ENCODE measurements around the gene THRAP3.
A peak's percentile ranks its signal among the peaks of the same experiment; 100 is the strongest.

Gene THRAP3

DNA sequence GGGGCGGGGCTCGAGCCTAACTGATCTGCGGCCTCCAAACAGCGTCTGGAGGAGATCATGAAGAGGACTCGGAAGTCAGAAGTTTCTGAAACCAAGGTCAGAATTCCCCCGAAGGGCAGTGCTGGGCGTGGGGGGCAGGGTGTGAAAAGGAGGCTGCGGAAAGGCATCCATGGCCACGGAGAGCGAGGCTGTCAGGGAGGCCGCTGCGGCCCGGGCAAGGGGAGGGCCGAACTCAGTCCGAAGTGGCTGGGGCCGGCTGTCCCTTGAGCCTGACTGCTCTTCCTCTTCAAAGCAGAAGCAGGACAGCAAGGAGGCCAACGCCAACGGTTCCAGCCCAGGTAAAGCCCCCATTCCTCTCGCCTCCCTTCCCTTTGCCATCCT is 45.0 kb upstream of the THRAP3 start:
- no peaks in the 10 kb centered on the region for H3K9me3 ChIP-seq (ENCODE audit: insufficient read depth, low read length, severe bottlenecking)
- H4K20me1 ChIP-seq (ENCODE audit: insufficient read depth, low read length), result peaks cover 24% of the 10 kb centered on the region
- peaks cover 72% of the 10 kb centered on the region for H3K36me3 ChIP-seq (ENCODE audit: insufficient read depth, low read length)
- no peak overlapping the region for H3K27ac ChIP-seq (ENCODE audit: low read length)
- H3K4me2 ChIP-seq (ENCODE audit: insufficient read depth, low read length), result no peak overlapping the region
- H3K9ac ChIP-seq (ENCODE audit: low read depth, low read length), result no peak overlapping the region
- no peaks in the 10 kb centered on the region for H3K27me3 ChIP-seq (ENCODE audit: insufficient read depth, low read length, poor library complexity)
- H3K4me1 ChIP-seq (ENCODE audit: insufficient read depth, low read length), result no peaks in the 10 kb centered on the region
- no peak for ATAC-seq (ENCODE audit: insufficient read depth, low read depth)
- TF ChIP-seq, protein P1, sequence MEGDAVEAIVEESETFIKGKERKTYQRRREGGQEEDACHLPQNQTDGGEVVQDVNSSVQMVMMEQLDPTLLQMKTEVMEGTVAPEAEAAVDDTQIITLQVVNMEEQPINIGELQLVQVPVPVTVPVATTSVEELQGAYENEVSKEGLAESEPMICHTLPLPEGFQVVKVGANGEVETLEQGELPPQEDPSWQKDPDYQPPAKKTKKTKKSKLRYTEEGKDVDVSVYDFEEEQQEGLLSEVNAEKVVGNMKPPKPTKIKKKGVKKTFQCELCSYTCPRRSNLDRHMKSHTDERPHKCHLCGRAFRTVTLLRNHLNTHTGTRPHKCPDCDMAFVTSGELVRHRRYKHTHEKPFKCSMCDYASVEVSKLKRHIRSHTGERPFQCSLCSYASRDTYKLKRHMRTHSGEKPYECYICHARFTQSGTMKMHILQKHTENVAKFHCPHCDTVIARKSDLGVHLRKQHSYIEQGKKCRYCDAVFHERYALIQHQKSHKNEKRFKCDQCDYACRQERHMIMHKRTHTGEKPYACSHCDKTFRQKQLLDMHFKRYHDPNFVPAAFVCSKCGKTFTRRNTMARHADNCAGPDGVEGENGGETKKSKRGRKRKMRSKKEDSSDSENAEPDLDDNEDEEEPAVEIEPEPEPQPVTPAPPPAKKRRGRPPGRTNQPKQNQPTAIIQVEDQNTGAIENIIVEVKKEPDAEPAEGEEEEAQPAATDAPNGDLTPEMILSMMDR (IDR thresholded peaks at IDR 0.05; ENCODE audit: borderline replicate concordance, extremely low read depth, low read length, poor library complexity, severe bottlenecking), result no peak
- no peak for DNase-seq
- no peak overlapping the region for H3K4me3 ChIP-seq (ENCODE audit: low read depth in 1 of 2, low read length in 2 of 2)
- H3K79me2 ChIP-seq (ENCODE audit: insufficient read depth, low read length), result no peaks in the 10 kb centered on the region
- H2AFZ ChIP-seq (ENCODE audit: low read depth, low read length), result no peak overlapping the region

DNA sequence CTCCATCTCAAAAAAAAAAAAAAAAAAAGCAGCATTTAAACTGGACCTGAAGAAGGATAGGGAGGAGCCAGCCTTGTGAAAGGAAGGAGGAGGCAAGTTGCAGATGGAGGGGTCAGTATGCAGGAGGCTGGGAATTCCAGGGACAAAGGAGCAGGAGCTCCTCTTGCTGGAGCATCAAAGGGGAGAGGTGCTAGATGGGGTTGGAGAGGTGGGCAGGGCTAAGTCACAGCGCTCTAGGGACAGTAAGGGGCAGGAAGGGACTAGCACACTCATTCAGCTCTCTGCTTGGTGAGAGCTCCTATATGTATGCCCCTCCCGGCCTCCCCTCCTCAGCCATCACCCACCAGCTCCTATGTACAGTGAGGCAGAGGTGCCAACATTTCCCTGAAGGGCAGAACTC is 41.5 kb upstream of the THRAP3 start:
- H3K9ac ChIP-seq (ENCODE audit: low read depth, low read length), result no peak overlapping the region
- no peak overlapping the region for H3K27ac ChIP-seq (ENCODE audit: low read length)
- TF ChIP-seq, protein P1 (IDR thresholded peaks at IDR 0.05; ENCODE audit: borderline replicate concordance, extremely low read depth, low read length, poor library complexity, severe bottlenecking), result no peak
- TF ChIP-seq EZH2 (IDR thresholded peaks at IDR 0.05; ENCODE audit: borderline replicate concordance, low read depth, low read length, severe bottlenecking), result no peak
- DNase-seq (no peak), ATAC-seq (ENCODE audit: insufficient read depth, low read depth) (peak; percentile 51)
- H3K4me3 ChIP-seq (ENCODE audit: low read depth in 1 of 2, low read length in 2 of 2), result no peak overlapping the region
- no peaks in the 10 kb centered on the region for H3K9me3 ChIP-seq (ENCODE audit: insufficient read depth, low read length, severe bottlenecking)
- H3K4me2 ChIP-seq (ENCODE audit: insufficient read depth, low read length), result no peak overlapping the region
- H3K27me3 ChIP-seq (ENCODE audit: insufficient read depth, low read length, poor library complexity), result no peaks in the 10 kb centered on the region
- H2AFZ ChIP-seq (ENCODE audit: low read depth, low read length), result no peak overlapping the region
- H4K20me1 ChIP-seq (ENCODE audit: insufficient read depth, low read length), result 0 out of 2 replicates have a peak, but pooled peaks cover 5% of the 10 kb centered on the region
- peaks cover 1% of the 10 kb centered on the region for H3K4me1 ChIP-seq (ENCODE audit: insufficient read depth, low read length)
- no peaks in the 10 kb centered on the region for H3K79me2 ChIP-seq (ENCODE audit: insufficient read depth, low read length)
- H3K36me3 ChIP-seq (ENCODE audit: insufficient read depth, low read length), result peaks cover 40% of the 10 kb centered on the region

DNA sequence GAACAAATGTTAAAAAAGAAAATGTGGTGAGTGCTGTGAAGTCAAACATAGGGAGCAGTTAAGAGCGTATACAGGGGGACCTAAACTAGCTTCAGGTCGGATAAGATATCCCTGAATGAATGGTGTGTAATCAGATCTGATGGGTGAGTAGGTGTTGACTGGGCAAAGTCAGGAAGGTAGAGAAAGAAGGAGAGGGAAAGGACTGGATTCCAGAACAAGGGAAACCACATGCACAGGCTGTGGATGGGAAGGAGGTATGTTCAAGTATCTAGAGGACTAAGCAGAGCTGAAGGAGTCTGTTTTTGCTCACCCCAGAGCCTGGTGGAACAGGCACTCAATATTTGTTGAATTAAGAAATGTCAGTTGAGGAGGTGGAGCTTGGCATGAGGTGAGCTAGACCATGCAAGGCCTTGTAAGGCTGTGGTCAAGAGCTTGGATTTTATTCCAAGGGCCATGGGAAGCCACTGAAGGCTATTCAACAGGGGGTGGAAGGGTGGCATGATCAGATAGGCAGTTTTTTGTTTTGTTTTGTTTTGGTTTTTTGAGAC is 40.9 kb upstream of the THRAP3 start:
- H3K9ac ChIP-seq (ENCODE audit: low read depth, low read length), result no peak overlapping the region
- H3K4me3 ChIP-seq (ENCODE audit: low read depth in 1 of 2, low read length in 2 of 2), result no peak overlapping the region
- no peak for TF ChIP-seq EZH2 (IDR thresholded peaks at IDR 0.05; ENCODE audit: borderline replicate concordance, low read depth, low read length, severe bottlenecking)
- TF ChIP-seq, protein P1 (IDR thresholded peaks at IDR 0.05; ENCODE audit: borderline replicate concordance, extremely low read depth, low read length, poor library complexity, severe bottlenecking), result no peak
- ATAC-seq (ENCODE audit: insufficient read depth, low read depth), result no peak
- DNase-seq, result no peak
- H3K9me3 ChIP-seq (ENCODE audit: insufficient read depth, low read length, severe bottlenecking), result no peaks in the 10 kb centered on the region
- H3K27me3 ChIP-seq (ENCODE audit: insufficient read depth, low read length, poor library complexity), result no peaks in the 10 kb centered on the region
- no peaks in the 10 kb centered on the region for H3K79me2 ChIP-seq (ENCODE audit: insufficient read depth, low read length)
- H3K4me1 ChIP-seq (ENCODE audit: insufficient read depth, low read length), result peaks cover 5% of the 10 kb centered on the region
- no peak overlapping the region for H3K27ac ChIP-seq (ENCODE audit: low read length)
- H3K4me2 ChIP-seq (ENCODE audit: insufficient read depth, low read length), result no peak overlapping the region
- H2AFZ ChIP-seq (ENCODE audit: low read depth, low read length), result no peak overlapping the region
- H4K20me1 ChIP-seq (ENCODE audit: insufficient read depth, low read length), result 0 out of 2 replicates have a peak, but pooled peaks cover 5% of the 10 kb centered on the region
- peaks cover 35% of the 10 kb centered on the region for H3K36me3 ChIP-seq (ENCODE audit: insufficient read depth, low read length)
